Measurements from ENCODE around the gene NPAT.

The NPAT gene

DNA sequence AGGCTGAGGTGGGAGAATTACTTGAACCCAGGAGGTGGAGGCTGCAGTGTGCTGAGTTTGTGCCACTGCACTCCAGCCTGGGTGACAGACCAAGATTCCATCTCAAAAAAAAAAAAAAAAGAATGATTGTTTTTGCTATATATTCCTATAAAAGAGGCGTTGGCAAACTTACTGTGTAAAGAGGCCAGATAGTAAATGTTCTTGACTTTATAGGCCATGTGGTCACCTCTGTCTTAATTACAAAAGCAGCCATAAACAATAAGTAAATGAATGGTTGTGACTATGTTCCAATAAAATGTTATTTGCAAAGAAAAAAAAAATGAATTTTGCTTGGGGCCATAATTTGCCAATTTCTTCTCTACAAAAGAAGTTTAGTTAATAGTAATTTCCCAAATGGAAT is 12.8 kb upstream of the NPAT start:
- Histone ChIP-seq H3K4me3 (ENCODE audit: extremely low read depth, insufficient read depth, low read length, poor library complexity, severe bottlenecking) (no peak overlapping the region), H3K9me3 (ENCODE audit: control insufficient read depth, low read length) (no peaks in the 10 kb centered on the region), H3K27ac (ENCODE audit: low read depth, low read length, severe bottlenecking) (no peak overlapping the region), H3K4me1 (ENCODE audit: control insufficient read depth, insufficient read depth, low read length, poor library complexity, severe bottlenecking) (peaks cover 7% of the 10 kb centered on the region), H3K36me3 (ENCODE audit: control insufficient read depth, insufficient read depth, low read length) (peaks cover 63% of the 10 kb centered on the region)
- WGBS, 2 experiments (ENCODE audit: insufficient coverage in 2 of 2) = no CpG with 5 or more reads among the region's 1 CpG

DNA sequence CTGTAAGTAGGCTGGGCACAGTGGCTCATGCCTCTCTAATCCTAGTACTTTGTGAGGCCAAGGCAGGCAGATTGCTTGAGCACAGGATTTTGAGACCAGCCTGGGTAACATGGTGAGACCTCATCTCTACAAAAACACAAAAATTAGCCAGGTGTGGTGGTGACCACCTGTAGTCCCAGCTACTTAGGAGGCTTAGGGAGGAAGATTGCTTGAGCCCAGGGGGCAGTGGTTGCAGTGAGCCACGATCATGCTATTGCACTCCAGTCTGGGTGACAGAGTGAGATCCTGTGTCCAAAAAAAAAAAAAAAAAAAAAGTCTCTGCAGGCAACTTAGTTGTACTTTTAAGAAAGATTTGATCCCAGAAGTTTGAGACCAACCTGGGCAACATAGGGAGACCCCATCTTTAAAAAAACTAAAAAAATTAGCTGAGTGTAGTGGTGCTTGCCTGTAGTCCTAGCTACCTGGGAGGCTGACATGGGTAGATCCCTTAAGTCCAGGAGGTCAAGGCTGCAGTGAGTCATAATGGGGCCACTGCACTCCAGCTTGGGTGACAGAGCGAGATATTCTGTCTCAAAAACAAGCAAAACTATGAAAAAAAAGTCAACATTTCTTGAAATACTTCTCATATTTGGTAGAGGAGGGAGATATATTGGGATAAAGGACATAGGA is 11.0 kb upstream of the NPAT start:
- Histone ChIP-seq H3K4me3 (ENCODE audit: extremely low read depth, insufficient read depth, low read length, poor library complexity, severe bottlenecking) (no peak overlapping the region), H3K4me1 (ENCODE audit: control insufficient read depth, insufficient read depth, low read length, poor library complexity, severe bottlenecking) (peaks cover 7% of the 10 kb centered on the region), H3K27ac (ENCODE audit: low read depth, low read length, severe bottlenecking) (no peak overlapping the region), H3K9me3 (ENCODE audit: control insufficient read depth, low read length) (no peaks in the 10 kb centered on the region), H3K36me3 (ENCODE audit: control insufficient read depth, insufficient read depth, low read length) (peaks cover 66% of the 10 kb centered on the region)
- 100% methylated on average over 1 of the region's 2 CpGs for WGBS, 2 experiments (ENCODE audit: insufficient coverage in 2 of 2)

DNA sequence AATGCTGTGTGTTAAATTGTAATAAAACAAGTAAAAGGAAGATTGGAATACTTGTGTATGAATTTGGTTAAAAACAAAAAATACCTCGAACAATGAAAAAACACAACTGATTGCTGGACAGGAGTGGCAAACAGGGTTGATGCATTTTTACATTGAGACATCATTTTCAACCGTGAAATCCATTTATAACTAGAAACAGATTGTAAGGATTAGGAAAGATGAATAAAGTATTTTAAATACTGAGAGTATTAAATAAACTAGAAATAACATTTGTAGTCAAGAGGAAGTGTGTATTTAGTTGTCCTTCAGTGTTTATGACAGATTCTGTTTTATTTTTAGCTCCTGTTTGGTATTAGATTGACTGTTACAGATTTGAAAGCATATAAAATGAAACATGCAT is 5.8 kb upstream of the NPAT start:
- Histone ChIP-seq H3K9me3 (ENCODE audit: control insufficient read depth, low read length) (no peaks in the 10 kb centered on the region), H3K4me1 (ENCODE audit: control insufficient read depth, insufficient read depth, low read length, poor library complexity, severe bottlenecking) (peaks cover 4% of the 10 kb centered on the region), H3K27ac (ENCODE audit: low read depth, low read length, severe bottlenecking) (no peak overlapping the region), H3K4me3 (ENCODE audit: extremely low read depth, insufficient read depth, low read length, poor library complexity, severe bottlenecking) (no peak overlapping the region), H3K36me3 (ENCODE audit: control insufficient read depth, insufficient read depth, low read length) (peaks cover 59% of the 10 kb centered on the region)
- WGBS, 2 experiments (ENCODE audit: insufficient coverage in 2 of 2) = 100% methylated on average over 1 of the region's 2 CpGs; no CpG with 5 or more reads in 1 of the 2 experiments

DNA sequence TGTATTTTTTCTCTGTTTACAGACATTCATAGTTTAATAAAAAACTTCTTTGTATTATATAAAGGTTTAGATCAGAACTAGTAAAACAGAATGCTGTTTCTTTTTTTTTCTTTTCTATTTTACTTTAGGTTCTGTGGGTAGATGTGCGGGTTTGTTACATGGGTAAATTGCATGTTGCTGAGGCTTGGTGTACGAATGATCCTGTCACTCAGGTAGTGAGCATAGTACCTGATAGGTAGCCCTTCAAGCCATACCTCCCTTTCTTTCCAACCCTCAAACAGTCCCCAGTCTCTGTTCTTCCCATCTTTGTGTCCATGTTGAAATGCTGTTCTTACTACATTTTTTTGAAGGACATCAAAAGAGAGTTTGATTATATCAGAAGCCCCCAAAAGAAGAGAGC is 3.6 kb upstream of the NPAT start:
- no peaks in the 10 kb centered on the region for H3K9me3 ChIP-seq (ENCODE audit: control insufficient read depth, low read length)
- H3K4me1 ChIP-seq (ENCODE audit: control insufficient read depth, insufficient read depth, low read length, poor library complexity, severe bottlenecking) = peaks cover 4% of the 10 kb centered on the region
- peaks cover 39% of the 10 kb centered on the region for H3K36me3 ChIP-seq (ENCODE audit: control insufficient read depth, insufficient read depth, low read length)
- no peak overlapping the region for H3K4me3 ChIP-seq (ENCODE audit: extremely low read depth, insufficient read depth, low read length, poor library complexity, severe bottlenecking)
- no CpG with 5 or more reads among the region's 2 CpGs for WGBS, 2 experiments (ENCODE audit: insufficient coverage in 2 of 2)
- no peak overlapping the region for H3K27ac ChIP-seq (ENCODE audit: low read depth, low read length, severe bottlenecking)

DNA sequence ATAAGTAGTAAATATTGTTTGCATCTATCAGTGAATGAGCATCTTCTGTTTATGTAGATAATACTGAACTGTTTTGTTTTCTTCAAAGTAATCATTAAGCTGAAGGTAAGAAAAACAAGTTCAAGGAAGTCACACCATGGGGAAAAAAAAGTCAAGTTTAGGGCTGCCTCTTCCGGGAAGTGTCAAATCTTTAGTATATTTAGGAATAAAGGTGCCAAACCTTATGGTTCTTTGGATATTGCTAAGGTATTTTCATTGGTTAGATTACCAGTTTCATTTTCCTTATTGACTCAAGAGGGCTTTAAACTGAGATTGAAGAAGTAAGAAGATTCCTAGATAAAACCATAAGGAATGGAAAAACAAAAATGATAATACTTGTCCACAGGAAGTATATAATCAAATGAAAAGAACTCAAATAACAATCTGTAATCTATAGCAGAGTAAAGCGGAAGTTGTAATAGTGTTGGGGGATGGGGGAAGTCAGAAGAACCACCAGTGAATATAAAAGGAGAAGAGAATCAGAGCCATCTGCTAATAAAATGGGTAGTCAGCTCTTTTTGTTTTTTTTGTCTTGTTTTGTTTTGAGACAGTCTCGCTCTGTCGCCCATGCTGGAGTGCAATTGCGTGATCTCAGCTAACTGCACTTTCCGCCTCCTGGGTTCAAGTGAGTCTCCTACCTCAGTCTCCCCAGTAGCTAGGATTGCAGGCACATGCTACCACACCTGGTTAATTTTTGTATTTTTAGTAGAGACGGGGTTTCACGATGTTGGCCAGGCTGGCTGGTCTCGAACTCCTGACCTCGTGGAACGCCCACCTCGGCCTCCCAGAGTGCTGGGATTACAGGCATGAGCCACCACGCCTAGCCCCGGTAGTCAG is 2.7 kb upstream of the NPAT start:
- peaks cover 4% of the 10 kb centered on the region for H3K4me1 ChIP-seq (ENCODE audit: control insufficient read depth, insufficient read depth, low read length, poor library complexity, severe bottlenecking)
- no peaks in the 10 kb centered on the region for H3K9me3 ChIP-seq (ENCODE audit: control insufficient read depth, low read length)
- 89 to 100% methylated on average over 11 to 14 of the region's 14 CpGs for WGBS, 2 experiments (ENCODE audit: insufficient coverage in 2 of 2)
- H3K36me3 ChIP-seq (ENCODE audit: control insufficient read depth, insufficient read depth, low read length) = peaks cover 30% of the 10 kb centered on the region
- peak overlapping the region; percentile 70 for H3K4me3 ChIP-seq (ENCODE audit: extremely low read depth, insufficient read depth, low read length, poor library complexity, severe bottlenecking)
- H3K27ac ChIP-seq (ENCODE audit: low read depth, low read length, severe bottlenecking) = no peak overlapping the region

DNA sequence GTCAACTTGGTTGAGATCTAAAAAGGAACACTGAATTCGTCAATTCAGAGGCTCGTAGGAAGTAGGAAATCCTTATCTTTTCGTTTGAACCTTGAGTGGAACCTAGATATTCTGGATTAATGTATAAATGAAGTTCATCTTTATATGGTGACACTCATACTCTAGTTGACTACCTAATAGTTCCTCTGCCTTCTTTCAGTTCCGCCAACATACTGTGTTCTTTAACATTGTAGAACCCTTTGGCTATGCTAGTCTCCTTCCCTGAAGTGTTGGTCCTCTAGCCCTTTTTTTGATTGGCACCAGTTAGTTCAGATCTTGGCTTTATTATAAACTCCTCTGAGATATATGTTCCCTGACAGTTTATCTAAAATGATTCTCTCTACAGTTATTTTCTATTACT is 1.9 kb upstream of the NPAT start:
- Histone ChIP-seq H3K9me3 (ENCODE audit: control insufficient read depth, low read length) (no peaks in the 10 kb centered on the region), H3K27ac (ENCODE audit: low read depth, low read length, severe bottlenecking) (no peak overlapping the region), H3K36me3 (ENCODE audit: control insufficient read depth, insufficient read depth, low read length) (peaks cover 24% of the 10 kb centered on the region), H3K4me1 (ENCODE audit: control insufficient read depth, insufficient read depth, low read length, poor library complexity, severe bottlenecking) (peaks cover 4% of the 10 kb centered on the region), H3K4me3 (ENCODE audit: extremely low read depth, insufficient read depth, low read length, poor library complexity, severe bottlenecking) (peak overlapping the region; percentile 70)
- WGBS, 2 experiments (ENCODE audit: insufficient coverage in 2 of 2) = 79 to 87% methylated on average over 2 to 4 of the region's 4 CpGs

DNA sequence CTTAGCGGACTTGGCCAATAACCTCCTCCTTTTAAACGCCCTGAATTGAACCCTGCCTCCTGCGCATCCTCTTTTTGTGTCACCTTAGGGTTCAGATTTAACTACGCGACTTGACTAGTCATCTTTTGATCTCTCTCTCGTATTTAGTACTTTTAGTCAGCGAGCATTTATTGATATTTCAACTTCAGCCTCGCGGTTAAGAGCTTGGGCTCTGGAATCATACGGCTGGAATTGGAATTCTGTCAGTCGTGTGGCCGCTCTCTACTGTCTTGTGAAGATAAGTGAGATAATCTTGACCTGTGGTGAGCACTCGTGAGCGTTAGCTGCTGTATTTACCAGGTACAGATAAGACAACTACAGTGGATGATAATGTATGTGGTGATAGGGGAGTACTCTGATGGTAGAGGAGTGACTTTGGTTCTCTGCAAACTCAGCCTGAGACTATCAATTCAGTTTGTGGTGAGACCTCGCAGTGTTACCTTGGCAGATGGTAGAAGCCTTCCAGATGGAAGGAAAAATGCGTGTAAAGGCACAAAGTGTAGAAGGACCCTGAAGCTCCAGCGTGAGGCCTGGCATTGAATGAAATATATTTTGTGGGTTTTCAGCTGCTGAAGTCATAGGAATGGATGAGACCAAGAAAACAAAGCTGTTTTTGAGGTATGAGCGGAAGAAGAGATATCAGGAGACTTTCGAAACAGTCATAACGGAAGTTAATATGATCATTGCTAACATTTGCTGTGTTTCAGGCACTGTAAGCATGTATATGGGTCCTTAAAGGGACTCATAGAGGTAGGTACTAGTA is 1.1 kb upstream of the NPAT start:
- H3K27ac ChIP-seq (ENCODE audit: low read depth, low read length, severe bottlenecking) = peak overlapping the region; percentile 87
- H3K36me3 ChIP-seq (ENCODE audit: control insufficient read depth, insufficient read depth, low read length) = peaks cover 16% of the 10 kb centered on the region
- peak overlapping the region; percentile 70 for H3K4me3 ChIP-seq (ENCODE audit: extremely low read depth, insufficient read depth, low read length, poor library complexity, severe bottlenecking)
- H3K4me1 ChIP-seq (ENCODE audit: control insufficient read depth, insufficient read depth, low read length, poor library complexity, severe bottlenecking) = peaks cover 4% of the 10 kb centered on the region
- no peaks in the 10 kb centered on the region for H3K9me3 ChIP-seq (ENCODE audit: control insufficient read depth, low read length)
- WGBS, 2 experiments (ENCODE audit: insufficient coverage in 2 of 2) = 11 to 14% methylated on average over 19 to 20 of the region's 20 CpGs

DNA sequence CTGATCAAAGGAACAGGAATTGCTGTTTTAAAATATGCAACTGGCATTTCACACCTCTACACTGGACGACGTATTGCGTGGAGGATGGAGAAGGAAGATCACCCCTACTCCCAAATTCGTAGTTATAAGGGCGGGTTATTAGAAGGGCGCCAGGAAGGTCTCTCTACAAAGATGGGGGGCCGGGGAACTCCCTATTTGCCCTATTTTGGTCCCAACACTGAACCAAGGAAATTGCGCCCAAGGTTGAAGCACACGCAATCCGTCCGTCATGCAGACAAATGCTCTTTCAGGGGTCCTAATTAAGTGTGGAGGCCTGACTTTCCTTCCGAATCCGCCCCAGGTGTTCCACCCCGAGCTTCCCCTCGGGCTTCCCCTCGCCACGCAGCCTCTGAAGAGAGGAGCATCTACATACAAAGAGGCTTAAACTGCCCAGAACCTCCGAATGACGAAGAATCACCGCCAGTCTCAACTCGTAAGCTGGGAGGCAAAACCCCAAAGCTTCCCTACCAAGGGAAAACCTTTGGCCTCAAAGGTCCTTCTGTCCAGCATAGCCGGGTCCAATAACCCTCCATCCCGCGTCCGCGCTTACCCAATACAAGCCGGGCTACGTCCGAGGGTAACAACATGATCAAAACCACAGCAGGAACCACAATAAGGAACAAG is 396 bp downstream of the NPAT start:
- Histone ChIP-seq H3K9me3 (ENCODE audit: control insufficient read depth, low read length) (no peaks in the 10 kb centered on the region), H3K4me3 (ENCODE audit: extremely low read depth, insufficient read depth, low read length, poor library complexity, severe bottlenecking) (peak overlapping the region; percentile 70), H3K36me3 (ENCODE audit: control insufficient read depth, insufficient read depth, low read length) (peaks cover 10% of the 10 kb centered on the region), H3K27ac (ENCODE audit: low read depth, low read length, severe bottlenecking) (peak overlapping the region; percentile 87), H3K4me1 (ENCODE audit: control insufficient read depth, insufficient read depth, low read length, poor library complexity, severe bottlenecking) (peaks cover 4% of the 10 kb centered on the region)
- 1% methylated on average over 17 to 23 of the region's 29 CpGs for WGBS, 2 experiments (ENCODE audit: insufficient coverage in 2 of 2)

DNA sequence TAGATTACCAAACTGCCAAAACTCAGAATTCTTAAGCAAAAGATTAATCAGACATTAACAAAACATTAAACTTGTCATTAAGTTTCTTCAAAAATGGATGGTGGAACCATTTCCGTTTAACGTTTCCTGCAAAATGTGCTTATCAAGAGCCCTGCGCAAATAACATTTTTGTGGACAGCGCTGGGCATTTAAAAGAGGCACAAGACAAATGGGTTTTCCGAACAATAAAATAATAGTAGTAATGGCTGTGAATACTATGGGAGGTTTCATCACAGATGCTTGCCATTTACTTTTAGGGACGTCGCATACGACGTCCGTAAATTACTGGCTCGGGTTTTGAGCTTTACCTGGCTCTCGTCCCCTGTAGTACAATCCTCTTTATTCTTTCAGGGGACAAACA is 1.1 kb downstream of the NPAT start:
- peaks cover 5% of the 10 kb centered on the region for H3K36me3 ChIP-seq (ENCODE audit: control insufficient read depth, insufficient read depth, low read length)
- H3K4me1 ChIP-seq (ENCODE audit: control insufficient read depth, insufficient read depth, low read length, poor library complexity, severe bottlenecking) = peaks cover 4% of the 10 kb centered on the region
- no peaks in the 10 kb centered on the region for H3K9me3 ChIP-seq (ENCODE audit: control insufficient read depth, low read length)
- H3K27ac ChIP-seq (ENCODE audit: low read depth, low read length, severe bottlenecking) = peak overlapping the region; percentile 87
- peak overlapping the region; percentile 70 for H3K4me3 ChIP-seq (ENCODE audit: extremely low read depth, insufficient read depth, low read length, poor library complexity, severe bottlenecking)
- 12 to 20% methylated on average over 9 to 11 of the region's 12 CpGs for WGBS, 2 experiments (ENCODE audit: insufficient coverage in 2 of 2)

DNA sequence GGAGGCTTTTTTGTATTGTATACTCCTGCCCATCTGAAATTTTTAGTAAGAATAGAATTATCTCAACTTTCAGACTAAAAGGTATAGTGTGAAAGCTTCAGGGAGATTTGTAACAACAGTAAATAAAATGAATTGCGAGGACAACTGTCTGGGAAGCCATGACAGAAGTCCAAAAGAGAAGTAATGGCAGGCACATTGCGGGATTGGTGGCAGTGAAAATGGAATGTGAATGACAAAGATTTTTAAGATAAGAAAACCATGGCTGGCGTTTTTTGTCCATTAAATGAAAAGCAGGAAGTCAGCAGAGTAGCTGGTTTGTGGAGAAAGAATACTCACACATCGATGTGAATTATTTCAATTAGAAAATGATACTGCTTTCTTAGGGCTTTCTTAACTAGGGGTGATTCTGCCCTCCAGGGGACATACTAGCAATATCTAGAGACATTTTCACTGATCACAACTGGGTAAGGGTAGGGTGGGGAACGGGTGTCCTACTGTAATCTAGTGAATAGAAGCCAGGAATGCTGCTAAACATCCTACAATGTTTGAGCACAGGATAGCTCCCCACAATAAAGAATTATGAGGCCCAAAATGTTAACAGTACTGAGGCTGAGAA is 1.6 kb downstream of the NPAT start:
- Histone ChIP-seq H3K4me3 (ENCODE audit: extremely low read depth, insufficient read depth, low read length, poor library complexity, severe bottlenecking) (peak overlapping the region; percentile 70), H3K27ac (ENCODE audit: low read depth, low read length, severe bottlenecking) (peak overlapping the region; percentile 38), H3K36me3 (ENCODE audit: control insufficient read depth, insufficient read depth, low read length) (peaks cover 5% of the 10 kb centered on the region), H3K4me1 (ENCODE audit: control insufficient read depth, insufficient read depth, low read length, poor library complexity, severe bottlenecking) (peaks cover 4% of the 10 kb centered on the region), H3K9me3 (ENCODE audit: control insufficient read depth, low read length) (no peaks in the 10 kb centered on the region)
- 70 to 80% methylated on average over 3 of the region's 5 CpGs for WGBS, 2 experiments (ENCODE audit: insufficient coverage in 2 of 2)
